LoVo (cell line): ENCODE results near the gene MVK.

ENCODE experiments used
- DNase-seq: peaks from one replicate; pipeline ENCODE4 v3.0.0-alpha.2; 2016; ENCODE audit warnings: low spot score

Gene MVK

GRCh38 chr12:109632342-109632741 lies 58.7 kb downstream of the MVK start:
- no peak for DNase-seq

DNA sequence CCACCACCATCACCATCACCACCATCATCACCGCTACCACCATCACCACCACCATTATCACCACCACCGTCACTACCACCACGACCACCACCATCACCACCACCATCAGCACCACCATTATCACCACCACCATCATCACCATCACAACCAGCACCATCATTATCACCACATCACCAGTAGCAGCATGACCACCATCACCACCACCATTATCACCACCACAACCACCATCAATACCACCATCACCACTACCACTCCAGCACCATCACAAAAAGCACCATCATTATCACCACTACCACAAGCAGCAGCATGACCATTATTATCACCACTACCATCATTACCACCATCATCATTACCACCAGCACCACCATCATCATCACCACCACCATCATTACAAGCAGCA lies 62.1 kb downstream of the MVK start:
- DNase-seq, result no peak

- DNase-seq, result no peak
These were observed 63.8 kb downstream of the MVK start for GRCh38 chr12:109637348-109637747.

GRCh38 chr12:109637996-109638395 lies 64.4 kb downstream of the MVK start:
- DNase-seq, result no peak

GRCh38 chr12:109638735-109639134 lies 65.1 kb downstream of the MVK start:
- no peak for DNase-seq

DNA sequence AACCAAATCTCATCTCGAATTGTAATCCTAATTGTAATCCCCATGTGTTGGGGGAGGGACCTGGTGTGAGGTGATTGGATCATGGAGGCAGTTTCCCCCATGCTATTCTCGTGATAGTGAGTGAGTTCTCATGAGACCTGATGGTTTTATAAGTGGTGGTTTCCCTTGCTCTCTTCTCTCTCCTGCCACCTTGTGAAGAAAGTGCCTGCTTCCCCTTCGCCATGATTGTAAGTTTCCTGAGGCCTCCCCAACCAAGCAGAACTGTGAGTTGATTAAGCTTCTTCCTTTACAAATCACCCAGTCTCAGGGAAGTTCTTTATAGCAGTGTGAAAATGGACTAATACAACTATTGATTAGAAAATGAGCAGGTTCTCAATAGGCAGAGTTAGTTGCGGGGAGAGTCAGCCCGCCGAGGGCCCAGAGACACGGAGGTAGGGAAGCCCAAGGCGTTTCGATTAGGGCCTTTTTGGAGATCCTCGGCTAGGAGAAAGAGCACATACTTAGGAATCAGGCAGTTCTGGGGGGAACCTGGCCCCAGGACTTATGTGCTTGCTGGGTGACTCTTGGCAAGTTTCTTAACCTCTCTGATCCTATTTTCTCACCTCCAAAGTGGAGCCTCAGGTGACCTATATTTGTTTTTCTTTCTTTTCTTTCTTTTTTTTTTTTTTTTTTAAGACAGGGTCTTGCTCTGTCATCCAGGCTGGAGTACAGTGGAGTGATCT lies 65.7 kb downstream of the MVK start:
- no peak for DNase-seq

DNA sequence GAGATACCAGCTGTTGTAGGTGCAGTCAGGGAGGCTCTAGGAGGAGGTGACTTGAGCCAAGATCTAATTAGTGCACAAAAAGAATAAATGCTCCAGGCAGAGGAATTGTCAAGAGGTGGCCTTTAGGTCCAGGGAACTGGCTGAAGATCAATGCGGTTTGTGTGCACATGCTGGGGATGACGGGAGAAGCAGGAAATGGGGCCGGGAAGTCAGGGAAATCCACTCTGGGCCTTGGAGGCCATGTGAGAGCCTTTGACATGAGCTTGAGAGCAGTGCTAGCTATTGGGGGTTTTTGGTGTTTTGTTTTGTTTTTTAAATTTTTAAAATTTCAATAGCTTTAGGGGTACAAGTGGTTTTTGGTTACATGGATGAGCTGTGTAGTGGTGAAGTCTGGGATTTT lies 67.4 kb downstream of the MVK start:
- no peak for DNase-seq

DNA sequence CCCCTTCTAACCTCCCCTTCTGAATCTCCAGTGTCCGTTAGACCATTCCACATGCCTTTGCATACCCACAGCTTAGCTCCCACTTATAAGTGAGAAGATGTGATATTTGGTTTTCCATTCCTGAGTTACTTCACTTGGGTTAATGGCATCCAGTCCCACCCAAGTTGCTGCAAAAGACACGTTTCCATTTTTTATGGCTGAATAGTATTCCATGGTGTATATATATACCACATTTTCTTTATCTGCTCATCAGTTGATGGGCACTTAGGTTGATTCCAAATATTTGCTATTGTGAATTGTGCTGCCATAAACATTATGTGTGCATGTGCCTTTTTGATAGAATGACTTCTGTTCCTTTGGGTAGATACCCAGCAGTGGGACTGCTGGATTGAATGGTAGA lies 67.8 kb downstream of the MVK start:
- DNase-seq, result no peak

- DNase-seq, result no peak
These were observed 69.0 kb downstream of the MVK start for GRCh38 chr12:109642506-109643132.

GRCh38 chr12:109645194-109645593 lies 71.6 kb downstream of the MVK start:
- DNase-seq, result no peak

DNA sequence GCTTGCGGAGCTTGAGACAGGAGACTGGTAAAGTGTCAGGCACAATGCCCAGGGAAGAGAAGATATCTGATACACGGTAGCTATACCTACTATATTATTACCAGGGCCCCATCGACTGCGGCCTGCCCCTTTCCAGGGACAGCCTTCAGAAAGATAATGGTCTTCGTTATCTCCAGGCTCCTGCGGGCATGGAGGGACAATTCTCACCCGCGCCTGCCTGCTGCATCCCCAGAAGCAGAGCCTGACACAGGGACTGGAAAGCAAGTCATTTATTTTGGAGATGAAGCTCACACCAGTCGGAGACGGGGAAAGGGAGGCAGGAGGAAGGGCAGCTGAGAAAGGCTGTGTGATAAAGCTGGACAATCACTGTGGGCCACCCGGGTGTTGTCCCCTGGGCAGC lies 72.1 kb downstream of the MVK start:
- DNase-seq, result no peak
